ENCODE data around the gene TIMM44.

The TIMM44 gene

DNA sequence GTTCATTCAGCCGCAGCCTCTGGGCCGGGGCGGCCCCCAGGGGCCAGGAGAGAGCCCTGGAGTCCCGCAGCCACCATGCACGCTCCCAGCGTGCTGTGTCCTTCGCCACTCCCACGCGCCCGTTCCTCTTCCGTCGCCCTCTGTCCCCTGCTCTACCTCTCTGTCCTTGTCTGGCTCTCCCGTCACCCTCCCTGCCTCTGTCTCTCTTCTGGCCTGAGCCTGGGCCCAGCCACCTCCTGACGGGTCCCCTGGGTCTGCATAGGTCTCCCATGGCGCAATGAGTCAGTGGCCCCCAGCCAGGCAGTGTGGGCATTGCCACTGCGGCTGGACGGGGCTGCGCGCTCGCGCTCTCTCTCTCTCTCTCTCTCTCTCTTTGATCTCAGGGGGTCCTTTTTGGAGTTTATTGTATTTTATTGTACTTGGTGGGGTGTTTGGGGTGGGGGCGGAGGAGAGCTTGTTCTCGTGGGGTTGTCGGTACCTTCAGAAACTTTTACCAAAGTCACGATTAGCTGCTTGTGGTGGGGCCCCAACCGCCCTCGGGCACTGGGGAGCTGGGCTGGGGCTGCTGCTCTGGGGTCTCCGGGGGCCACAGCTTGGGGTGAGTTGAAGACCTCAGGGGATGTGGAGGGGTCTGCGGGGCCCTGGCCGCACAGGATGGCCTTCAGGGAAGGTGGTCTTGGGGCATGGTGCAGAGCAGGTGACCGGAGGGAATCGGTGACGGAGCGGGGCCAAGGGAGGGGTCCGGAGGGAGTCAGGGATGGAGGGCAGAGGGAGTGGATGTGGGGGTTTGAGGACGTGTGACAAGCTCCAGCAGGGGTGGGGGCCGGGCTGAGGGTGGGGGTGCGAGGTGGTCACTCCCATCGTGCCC lies 30.5 kb downstream of the TIMM44 start:
- DNase-seq: no peak

DNA sequence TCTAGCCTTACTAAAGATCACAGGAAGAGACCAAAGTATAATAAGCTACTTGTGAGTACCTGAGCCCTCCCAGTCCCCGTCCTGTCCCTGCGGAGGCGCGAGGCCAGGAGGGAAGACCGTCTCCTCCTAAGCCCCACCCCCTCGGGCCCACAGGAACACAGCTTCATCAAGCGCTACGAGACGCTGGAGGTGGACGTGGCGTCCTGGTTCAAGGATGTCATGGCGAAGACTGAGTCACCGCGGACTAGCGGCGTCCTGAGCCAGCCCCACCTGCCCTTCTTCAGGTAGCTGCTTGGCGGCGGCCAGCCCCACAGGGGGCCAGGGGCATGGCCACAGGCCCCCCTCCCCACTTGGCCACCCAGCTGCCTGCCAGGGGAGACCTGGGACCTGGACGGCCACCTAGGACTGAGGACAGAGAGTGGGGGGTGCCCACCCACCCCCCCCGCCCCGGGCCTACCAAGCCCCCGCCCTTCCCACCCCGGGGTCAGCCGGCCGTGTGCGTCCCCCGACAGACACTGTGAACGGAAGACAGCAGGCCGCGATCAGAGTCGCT lies 31.2 kb downstream of the TIMM44 start:
- DNase-seq: no peak

- DNase-seq: no peak
Measured at GRCh38 chr19:7911508-7912143, 31.8 kb downstream of the TIMM44 start.

GRCh38 chr19:7910321-7911161 lies 32.9 kb downstream of the TIMM44 start:
- no peak for DNase-seq

- no peak for DNase-seq
Measured at GRCh38 chr19:7909471-7910067, 33.9 kb downstream of the TIMM44 start.

DNA sequence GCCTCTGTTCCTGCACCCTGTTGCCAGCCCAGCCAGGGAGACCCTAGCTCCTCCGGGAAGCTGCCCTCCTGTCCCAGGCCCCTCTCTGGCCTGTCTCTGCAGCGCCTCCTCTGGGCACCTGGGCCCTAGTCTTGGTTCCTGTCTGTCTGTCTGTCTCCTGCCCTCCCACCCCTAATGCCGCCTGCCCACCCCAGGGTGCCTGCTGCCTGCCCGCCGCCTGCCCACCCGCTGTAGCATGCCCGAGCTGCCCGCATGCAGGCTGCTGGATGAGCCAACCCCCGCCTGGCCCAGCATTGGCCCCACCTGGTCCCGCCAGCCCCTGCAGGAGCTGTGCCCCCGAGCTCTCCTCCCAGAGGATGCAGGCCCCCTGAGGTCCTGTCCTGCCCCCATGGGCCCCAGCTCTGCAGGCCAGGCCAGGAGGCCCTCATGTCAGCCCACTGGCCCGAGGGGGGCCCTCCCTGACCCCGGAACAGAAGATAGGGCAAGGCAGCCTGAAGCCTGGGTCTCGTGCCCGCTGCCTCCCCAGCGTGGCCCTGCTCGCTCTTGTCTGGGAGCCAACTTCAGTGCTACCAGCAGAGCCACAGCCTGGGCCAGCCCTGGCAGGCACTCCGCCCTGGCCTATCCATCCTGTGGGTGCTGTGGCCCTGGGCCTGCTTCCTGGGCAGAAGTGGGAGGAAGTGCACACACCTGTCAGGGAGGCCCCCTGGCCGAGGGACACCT lies 34.6 kb downstream of the TIMM44 start:
- DNase-seq: no peak

DNA sequence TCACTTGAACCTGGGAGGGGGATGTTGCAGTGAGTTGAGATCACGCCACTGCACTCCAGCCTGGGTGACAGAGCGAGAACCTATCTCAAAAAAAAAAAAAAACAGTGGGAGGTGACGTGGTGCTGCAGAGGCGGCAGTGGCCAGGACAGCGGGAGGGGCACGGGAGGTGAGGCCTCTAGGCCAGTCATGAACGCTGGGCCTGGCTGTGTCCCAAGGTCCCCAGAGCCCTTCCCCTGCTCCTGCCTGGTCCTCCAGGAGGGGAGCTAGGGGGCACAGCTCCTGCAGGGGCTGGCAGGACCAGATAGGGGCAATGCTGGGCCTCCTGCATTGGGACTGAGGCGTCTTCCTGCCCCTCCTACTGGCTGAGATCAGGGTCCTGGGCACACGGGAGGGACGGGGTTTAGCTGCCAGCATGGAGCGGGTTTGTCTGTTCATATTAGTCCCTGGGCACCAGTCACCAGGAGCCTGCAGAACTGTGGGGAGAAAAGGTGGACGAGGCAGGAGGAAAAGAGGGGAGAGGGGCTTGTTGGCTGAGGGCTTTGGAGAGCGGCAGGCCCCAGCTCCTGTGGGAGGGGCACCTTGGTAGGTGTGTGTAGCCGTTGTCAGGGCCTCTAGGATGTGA lies 35.3 kb downstream of the TIMM44 start:
- no peak for DNase-seq

DNA sequence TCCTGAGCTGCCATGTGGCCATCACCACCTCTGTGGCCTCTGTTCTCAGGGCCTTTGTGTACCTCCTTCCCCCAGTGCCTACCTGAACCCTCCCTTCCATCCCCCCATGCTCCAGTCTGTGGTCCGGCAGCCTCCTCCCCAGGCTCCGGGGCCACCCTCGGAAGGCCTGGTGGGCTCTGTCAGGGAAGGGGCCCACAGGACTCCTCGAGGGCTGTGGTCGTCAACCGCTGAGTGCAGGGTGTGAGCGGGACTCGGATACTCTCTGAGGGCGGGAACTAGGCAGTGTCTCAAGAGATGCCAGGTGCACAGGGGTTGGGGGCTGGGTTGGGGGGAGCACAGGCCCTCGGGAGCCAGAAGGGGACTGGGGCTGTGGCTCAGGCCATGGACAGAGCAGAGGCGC lies 35.9 kb downstream of the TIMM44 start:
- DNase-seq: no peak

DNA sequence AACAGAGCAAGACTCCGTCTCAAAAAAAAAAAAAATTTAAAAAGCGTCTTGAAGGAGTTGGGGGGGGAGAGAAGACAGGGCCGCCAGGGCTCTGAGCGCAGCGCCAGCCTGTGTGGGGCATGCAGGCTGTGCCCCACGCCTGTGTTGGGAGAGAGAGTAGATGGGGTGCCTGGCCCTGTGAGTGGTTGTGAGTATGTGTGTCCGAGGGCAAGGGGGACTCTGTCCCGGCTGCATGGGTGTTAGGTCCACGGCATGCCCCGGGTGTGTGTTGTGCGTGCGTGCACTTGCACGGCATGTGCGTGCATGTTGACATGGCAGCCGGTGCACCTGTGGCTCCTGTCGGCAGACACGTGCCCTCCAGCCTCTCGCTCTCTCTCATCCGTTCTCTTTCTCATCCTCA lies 36.3 kb downstream of the TIMM44 start:
- no peak for DNase-seq

GRCh38 chr19:7905859-7906258 lies 37.6 kb downstream of the TIMM44 start:
- no peak for DNase-seq

DNA sequence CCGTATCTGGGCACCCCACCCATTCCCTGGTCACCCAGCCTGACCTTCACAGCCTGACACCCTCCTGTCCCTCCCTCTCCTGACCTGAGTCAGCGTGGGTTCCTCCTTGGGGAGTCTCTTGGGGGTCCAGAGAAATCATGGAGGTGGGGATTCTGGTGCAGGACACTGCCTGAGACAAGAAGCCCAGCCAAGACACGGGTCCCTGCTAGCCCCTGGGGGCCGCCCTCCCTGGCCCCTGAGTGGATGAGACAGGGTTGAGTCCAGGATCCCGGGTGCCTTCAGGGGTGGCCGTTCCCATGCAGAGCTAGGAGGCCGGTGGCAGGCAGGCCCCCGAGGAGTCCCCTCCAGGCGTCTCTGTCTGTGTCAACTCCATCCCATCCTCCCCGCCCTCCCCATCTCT lies 38.2 kb downstream of the TIMM44 start:
- no peak for DNase-seq

GRCh38 chr19:7904074-7905020 lies 39.1 kb downstream of the TIMM44 start:
- peak; percentile 45 for DNase-seq

DNA sequence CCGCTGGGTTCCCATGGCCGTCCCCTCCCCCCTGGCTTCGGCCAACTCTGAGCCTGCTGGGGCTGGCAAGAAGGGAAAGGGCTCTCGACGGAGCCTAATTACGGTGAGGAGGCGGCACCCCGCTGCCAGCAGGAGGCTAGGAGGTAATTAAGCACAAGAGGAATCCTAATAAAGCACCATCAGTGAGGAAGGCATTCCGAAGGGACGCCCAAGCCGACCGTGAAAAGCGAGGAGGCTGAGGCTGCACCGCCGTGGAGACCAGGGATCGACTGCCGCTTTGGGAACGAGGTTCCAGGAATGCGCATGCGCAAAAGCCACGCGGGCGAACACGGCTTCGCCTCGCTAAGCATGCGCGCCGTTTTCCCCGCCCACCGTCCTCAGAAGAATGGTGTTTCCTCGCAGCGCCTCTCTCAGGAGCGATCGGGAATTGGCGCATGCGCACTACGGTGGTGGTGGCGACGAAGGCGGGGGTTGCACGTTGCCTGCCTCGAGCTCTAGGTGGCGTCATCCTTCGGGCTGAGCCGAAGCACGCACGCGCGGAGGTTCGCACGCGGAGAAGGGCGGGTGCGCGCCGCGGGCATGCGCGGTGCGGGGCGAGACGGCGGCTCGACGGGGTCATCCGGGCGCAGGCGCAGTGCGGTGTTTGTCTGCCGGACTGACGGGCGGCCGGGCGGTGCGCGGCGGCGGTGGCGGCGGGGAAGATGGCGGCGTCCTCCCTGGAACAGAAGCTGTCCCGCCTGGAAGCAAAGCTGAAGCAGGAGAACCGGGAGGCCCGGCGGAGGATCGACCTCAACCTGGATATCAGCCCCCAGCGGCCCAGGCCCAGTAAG lies 40.0 kb downstream of the TIMM44 start, which contains the start of gene MAP2K7:
MAP2K7 (plus strand) TSS at position 634 of the 830 bp plus-strand sequence; CDS start at position 702, 68 bp downstream.
- DNase-seq: peak; percentile 100

- no peak for DNase-seq
Measured at GRCh38 chr19:7902796-7903243, 40.6 kb downstream of the TIMM44 start.

DNA sequence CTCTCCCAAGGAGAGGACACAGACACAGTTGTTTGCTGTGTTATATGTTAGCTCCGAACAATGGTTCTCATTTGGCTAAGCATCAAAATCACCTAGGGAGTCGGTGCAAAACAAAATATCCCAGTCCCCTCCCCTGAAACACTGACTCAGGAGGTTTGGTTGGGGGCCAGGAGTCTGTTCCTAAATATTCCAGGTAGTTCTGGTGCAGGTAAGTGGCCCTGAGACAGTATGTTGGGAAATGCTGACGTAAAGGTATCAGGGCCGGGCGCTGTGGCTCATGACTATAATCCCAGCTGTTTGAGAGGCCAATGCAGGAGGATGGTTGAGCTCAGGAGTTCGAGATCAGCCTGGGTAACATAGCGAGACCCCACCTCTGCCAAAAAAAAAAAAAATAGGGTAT lies 42.1 kb downstream of the TIMM44 start:
- DNase-seq: no peak

GRCh38 chr19:7900931-7901330 lies 42.5 kb downstream of the TIMM44 start:
- no peak for DNase-seq

DNA sequence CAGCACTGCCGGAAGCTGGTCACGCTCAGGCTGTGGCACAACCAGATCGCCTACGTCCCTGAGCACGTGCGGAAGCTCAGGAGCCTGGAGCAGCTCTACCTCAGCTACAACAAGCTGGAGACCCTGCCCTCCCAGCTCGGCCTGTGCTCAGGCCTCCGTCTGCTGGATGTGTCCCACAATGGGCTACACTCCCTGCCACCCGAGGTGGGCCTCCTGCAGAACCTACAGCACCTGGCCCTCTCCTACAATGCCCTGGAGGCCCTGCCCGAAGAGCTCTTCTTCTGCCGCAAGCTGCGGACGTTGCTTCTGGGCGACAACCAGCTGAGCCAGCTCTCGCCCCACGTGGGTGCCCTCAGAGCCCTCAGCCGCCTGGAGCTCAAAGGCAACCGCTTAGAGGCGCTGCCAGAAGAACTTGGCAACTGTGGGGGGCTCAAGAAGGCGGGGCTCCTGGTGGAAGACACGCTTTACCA lies 43.0 kb downstream of the TIMM44 start:
- no peak for DNase-seq

DNA sequence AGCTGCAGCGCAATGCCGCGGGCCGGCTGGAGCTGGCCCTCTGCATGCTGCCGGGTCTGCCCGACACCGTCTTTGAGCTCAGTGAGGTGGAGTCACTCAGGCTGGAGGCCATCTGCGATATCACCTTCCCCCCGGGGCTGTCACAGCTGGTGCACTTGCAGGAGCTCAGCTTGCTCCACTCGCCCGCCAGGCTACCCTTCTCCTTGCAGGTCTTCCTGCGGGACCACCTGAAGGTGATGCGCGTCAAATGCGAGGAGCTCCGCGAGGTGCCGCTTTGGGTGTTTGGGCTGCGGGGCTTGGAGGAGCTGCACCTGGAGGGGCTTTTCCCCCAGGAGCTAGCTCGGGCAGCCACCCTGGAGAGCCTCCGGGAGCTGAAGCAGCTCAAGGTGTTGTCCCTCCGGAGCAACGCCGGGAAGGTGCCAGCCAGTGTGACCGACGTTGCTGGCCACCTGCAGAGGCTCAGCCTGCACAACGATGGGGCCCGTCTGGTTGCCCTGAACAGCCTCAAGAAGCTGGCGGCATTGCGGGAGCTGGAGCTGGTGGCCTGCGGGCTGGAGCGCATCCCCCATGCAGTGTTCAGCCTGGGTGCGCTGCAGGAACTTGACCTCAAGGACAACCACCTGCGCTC lies 43.6 kb downstream of the TIMM44 start:
- DNase-seq: no peak

DNA sequence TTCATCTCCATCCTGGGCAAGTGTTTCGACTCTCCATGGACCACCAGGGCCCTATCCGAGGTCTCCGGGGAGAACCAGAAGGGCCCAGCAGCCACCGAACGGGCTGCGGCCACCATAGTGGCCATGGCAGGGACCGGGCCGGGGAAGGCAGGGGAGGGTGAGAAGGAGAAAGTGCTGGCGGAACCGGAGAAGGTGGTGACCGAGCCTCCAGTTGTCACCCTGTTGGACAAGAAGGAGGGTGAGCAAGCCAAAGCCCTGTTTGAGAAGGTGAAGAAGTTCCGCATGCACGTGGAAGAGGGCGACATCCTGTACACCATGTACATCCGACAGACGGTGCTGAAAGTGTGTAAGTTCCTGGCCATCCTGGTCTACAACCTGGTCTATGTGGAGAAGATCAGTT lies 44.5 kb downstream of the TIMM44 start:
- DNase-seq: no peak

All from stimulated activated CD4-positive, alpha-beta T cell treated with anti-CD3 and anti-CD28 coated beads, Interleukin-1b, Interleukin-23, amount 100 ng/mL, for 48 hours (primary cell).